Karpas-422 (cell line): ENCODE data around the gene MKLN1. TPM values are rescaled to one million over a fixed set of nuclear protein-coding genes. Genes with fewer than 3 reads are reported as not detected.
"Not testable (repeated sequence)": the region's sequence is repeated elsewhere in the genome, so short reads cannot be mapped to it uniquely, and the experiment has no call there.

ENCODE experiments used
- DNase-seq: peaks from one replicate; pipeline ENCODE4 v3.0.0-alpha.2; 2015
- H2AFZ ChIP-seq: fragments of 200-600 bp; sonication (generic); 2 replicates; pipeline ENCODE4 v1.6.1; 2014; ENCODE audit warnings: antibody characterized with exemption, low read length, mixed read lengths
- H3K27ac ChIP-seq: fragments of 200-600 bp; sonication (generic); 2 replicates; pipeline ENCODE4 v1.5.1; 2014; ENCODE audit warnings: mild to moderate bottlenecking, low read length, moderate library complexity
- H3K27me3 ChIP-seq: fragments of 200-600 bp; sonication (generic); 2 replicates; pipeline ENCODE4 v1.6.1; 2014; ENCODE audit warnings: low read length, mixed read lengths
- H3K36me3 ChIP-seq: fragments of 200-600 bp; sonication (generic); 2 replicates; pipeline ENCODE4 v1.6.1; 2014; ENCODE audit warnings: low read length, mixed read lengths; ENCODE audit not compliant: insufficient read depth
- H3K4me1 ChIP-seq: fragments of 200-600 bp; sonication (generic); 2 replicates; pipeline ENCODE4 v1.6.1; 2014; ENCODE audit warnings: mild to moderate bottlenecking, low read length, mixed read lengths
- H3K4me2 ChIP-seq: fragments of 200-600 bp; sonication (generic); 2 replicates; pipeline ENCODE4 v1.6.1; 2014; ENCODE audit warnings: low read length, low read depth, mild to moderate bottlenecking; ENCODE audit not compliant: poor library complexity, severe bottlenecking
- H3K4me3 ChIP-seq: fragments of 200-600 bp; sonication (generic); 2 replicates; pipeline ENCODE4 v1.5.1; 2014; ENCODE audit warnings: mild to moderate bottlenecking, antibody characterized with exemption, low read length, mixed read lengths
- H3K79me2 ChIP-seq: fragments of 200-600 bp; sonication (generic); 2 replicates; pipeline ENCODE4 v1.6.1; 2014; ENCODE audit warnings: mild to moderate bottlenecking, low read length, mixed read lengths
- H3K9ac ChIP-seq: fragments of 200-600 bp; sonication (generic); 2 replicates; pipeline ENCODE4 v1.6.0; 2014; ENCODE audit warnings: low read length
- H3K9me2 ChIP-seq: fragments of 200-600 bp; sonication (generic), shearing (Covaris generic); replicated peaks from 2 replicates; pipeline ENCODE4 v1.6.0; 2014; ENCODE audit warnings: mild to moderate bottlenecking, low read length, moderate library complexity; ENCODE audit not compliant: insufficient read depth
- H3K9me3 ChIP-seq: fragments of 300-700, 200-600 bp; sonication (generic); 2 replicates; pipeline ENCODE4 v1.6.1; 2014; ENCODE audit warnings: low read length, mixed read lengths
- H4K20me1 ChIP-seq: fragments of 200-600 bp; sonication (generic); 2 replicates; pipeline ENCODE4 v1.6.1; 2014; ENCODE audit warnings: mild to moderate bottlenecking, antibody characterized with exemption, low read length, low read depth; ENCODE audit not compliant: insufficient read depth
- total RNA-seq: library from RNA; depleted of rRNA; stranded (reverse); fragments of >200 nt; shearing (Covaris generic); gene quantifications from 2 replicates; pipeline ENCODE4 v1.2.3, GENCODE V29; 2014; ENCODE audit warnings: low replicate concordance

The MKLN1 gene
- total RNA-seq, 1 experiment from 2014 or later, result 70.8 TPM

GRCh38 chr7:131330299-131330698, 2.6 kb downstream of the MKLN1 start:
- Histone ChIP-seq H3K9me2 (no peaks in the 10 kb centered on the region), H3K4me1 (peaks cover 26% of the 10 kb centered on the region), H3K36me3 (peaks cover 25% of the 10 kb centered on the region), H3K79me2 (peaks cover 80% of the 10 kb centered on the region), H4K20me1 (no peaks in the 10 kb centered on the region; the same call in 1 of the 2 replicates), H3K4me3 (peak overlapping the region; percentile 88; the same call in 1 of the 2 replicates), H3K27ac (0 out of 2 replicates have a peak overlapping the region, but pooled peaks have one; percentile 17), H3K9ac (no peak overlapping the region), H2AFZ (no peak overlapping the region), H3K4me2 (peak overlapping the region; percentile 98), H3K9me3 (peaks cover 5% of the 10 kb centered on the region; the same call in 1 of the 2 replicates), H3K27me3 (no peaks in the 10 kb centered on the region)
- DNase-seq, result peak; percentile 38

GRCh38 chr7:131331806-131332205, 4.1 kb downstream of the MKLN1 start:
- DNase-seq, result no peak
- H3K4me1 ChIP-seq, result peaks cover 23% of the 10 kb centered on the region
- no peak overlapping the region for H3K27ac ChIP-seq
- H3K4me2 ChIP-seq, result no peak overlapping the region
- H4K20me1 ChIP-seq, result no peaks in the 10 kb centered on the region; the same call in 1 of the 2 replicates
- peaks cover 33% of the 10 kb centered on the region for H3K36me3 ChIP-seq
- H3K27me3 ChIP-seq, result no peaks in the 10 kb centered on the region
- no peak overlapping the region for H2AFZ ChIP-seq
- H3K9me3 ChIP-seq, result peaks cover 17% of the 10 kb centered on the region
- H3K9me2 ChIP-seq, result no peaks in the 10 kb centered on the region
- H3K4me3 ChIP-seq, result no peak overlapping the region
- no peak overlapping the region for H3K9ac ChIP-seq
- peaks cover 95% of the 10 kb centered on the region for H3K79me2 ChIP-seq

- not testable (repeated sequence) for H3K4me2 ChIP-seq, H3K9me2 ChIP-seq, H3K4me3 ChIP-seq, DNase-seq, H3K27ac ChIP-seq, H3K27me3 ChIP-seq, H4K20me1 ChIP-seq, H3K9ac ChIP-seq, H2AFZ ChIP-seq
- Histone ChIP-seq H3K36me3 (peaks cover 37% of the 10 kb centered on the region), H3K79me2 (peaks cover 97% of the 10 kb centered on the region), H3K4me1 (peaks cover 18% of the 10 kb centered on the region), H3K9me3 (peaks cover 21% of the 10 kb centered on the region)
Observed at GRCh38 chr7:131332729-131333128, 5.1 kb downstream of the MKLN1 start.

GRCh38 chr7:131335639-131336381, 8.1 kb downstream of the MKLN1 start:
- H3K4me2 ChIP-seq, result no peak overlapping the region
- H3K27me3 ChIP-seq, result no peaks in the 10 kb centered on the region
- DNase-seq, result peak; percentile 26
- H4K20me1 ChIP-seq, result 0 out of 2 replicates have a peak, but pooled peaks cover 4% of the 10 kb centered on the region
- H3K79me2 ChIP-seq, result peaks cover 97% of the 10 kb centered on the region
- no peak overlapping the region for H3K27ac ChIP-seq
- no peaks in the 10 kb centered on the region for H3K9me2 ChIP-seq
- no peak overlapping the region for H3K9ac ChIP-seq
- no peak overlapping the region for H3K4me3 ChIP-seq
- 0 out of 2 replicates have a peak, but pooled peaks cover 4% of the 10 kb centered on the region for H3K4me1 ChIP-seq
- no peak overlapping the region for H2AFZ ChIP-seq
- peaks cover 33% of the 10 kb centered on the region for H3K36me3 ChIP-seq
- peaks cover 21% of the 10 kb centered on the region for H3K9me3 ChIP-seq

GRCh38 chr7:131336956-131337355, 9.3 kb downstream of the MKLN1 start:
- Histone ChIP-seq H3K27ac (no peak overlapping the region), H3K4me2 (no peak overlapping the region), H3K4me3 (no peak overlapping the region), H4K20me1 (0 out of 2 replicates have a peak, but pooled peaks cover 4% of the 10 kb centered on the region), H3K9me3 (peaks cover 18% of the 10 kb centered on the region), H3K27me3 (no peaks in the 10 kb centered on the region), H3K36me3 (peaks cover 27% of the 10 kb centered on the region), H3K9me2 (no peaks in the 10 kb centered on the region), H3K79me2 (peaks cover 97% of the 10 kb centered on the region), H3K4me1 (0 out of 2 replicates have a peak, but pooled peaks cover 4% of the 10 kb centered on the region), H3K9ac (no peak overlapping the region), H2AFZ (no peak overlapping the region)
- DNase-seq, result peak; percentile 37

- peaks cover 18% of the 10 kb centered on the region for H3K9me3 ChIP-seq
- H3K36me3 ChIP-seq, result peaks cover 27% of the 10 kb centered on the region; the same call in 1 of the 2 replicates
- H3K4me2 ChIP-seq, result no peak overlapping the region
- H2AFZ ChIP-seq, result no peak overlapping the region
- H3K9me2 ChIP-seq, result no peaks in the 10 kb centered on the region
- H3K27me3 ChIP-seq, result no peaks in the 10 kb centered on the region
- no peak overlapping the region for H3K4me3 ChIP-seq
- H3K9ac ChIP-seq, result no peak overlapping the region
- 0 out of 2 replicates have a peak, but pooled peaks cover 4% of the 10 kb centered on the region for H4K20me1 ChIP-seq
- H3K27ac ChIP-seq, result no peak overlapping the region; the same call in 1 of the 2 replicates
- H3K4me1 ChIP-seq, result 0 out of 2 replicates have a peak, but pooled peaks cover 4% of the 10 kb centered on the region
- peak; percentile 50 for DNase-seq
- peaks cover 99% of the 10 kb centered on the region for H3K79me2 ChIP-seq
Observed at GRCh38 chr7:131338173-131338572, 10.5 kb downstream of the MKLN1 start.

GRCh38 chr7:131338691-131339390, 11.2 kb downstream of the MKLN1 start:
- 0 out of 2 replicates have a peak, but pooled peaks cover 4% of the 10 kb centered on the region for H3K4me1 ChIP-seq

GRCh38 chr7:131341690-131342089, 14.0 kb downstream of the MKLN1 start:
- Histone ChIP-seq H3K9me3 (peaks cover 5% of the 10 kb centered on the region), H3K79me2 (peaks cover 99% of the 10 kb centered on the region), H3K27me3 (no peaks in the 10 kb centered on the region), H3K27ac (no peak overlapping the region), H2AFZ (no peak overlapping the region), H3K4me2 (no peak overlapping the region), H3K9me2 (no peaks in the 10 kb centered on the region), H3K4me3 (no peak overlapping the region), H3K4me1 (0 out of 2 replicates have a peak, but pooled peaks cover 4% of the 10 kb centered on the region), H4K20me1 (0 out of 2 replicates have a peak, but pooled peaks cover 4% of the 10 kb centered on the region), H3K9ac (no peak overlapping the region), H3K36me3 (peaks cover 13% of the 10 kb centered on the region; the same call in 1 of the 2 replicates)
- DNase-seq, result no peak

More at GRCh38 chr7:131338691-131339390, 11.2 kb downstream of the MKLN1 start:
- Histone ChIP-seq H3K9me2 (no peaks in the 10 kb centered on the region), H3K36me3 (peaks cover 21% of the 10 kb centered on the region; the same call in 1 of the 2 replicates), H3K27me3 (no peaks in the 10 kb centered on the region), H3K4me2 (no peak overlapping the region), H3K9ac (no peak overlapping the region), H3K9me3 (peaks cover 16% of the 10 kb centered on the region), H4K20me1 (0 out of 2 replicates have a peak, but pooled peaks cover 4% of the 10 kb centered on the region), H2AFZ (no peak overlapping the region), H3K4me3 (no peak overlapping the region), H3K79me2 (peaks cover 99% of the 10 kb centered on the region), H3K27ac (no peak overlapping the region)
- peak; percentile 12 for DNase-seq
